Subcutaneous abdominal adipose tissue (tissue), 5 donors: ENCODE data around the gene STAC3.

Experiments used
- H3K27ac ChIP-seq: one replicate; pipeline ENCODE4 v1.7.0; 2013; ENCODE audit warnings: low read depth, mild to moderate bottlenecking, inconsistent platforms, low read length, moderate library complexity
- H3K27me3 ChIP-seq, 5 donors: one replicate each; pipeline ENCODE4 v1.7.0; 2013; ENCODE audit warnings: low read length in 5 of 5, inconsistent platforms in 1 of 5; ENCODE audit not compliant: control insufficient read depth in 5 of 5, insufficient read depth in 4 of 5
- H3K36me3 ChIP-seq, 5 donors: one replicate each; pipeline ENCODE4 v1.7.0; 2013; ENCODE audit warnings: low read length in 5 of 5; ENCODE audit not compliant: control insufficient read depth in 5 of 5, insufficient read depth in 5 of 5
- H3K4me1 ChIP-seq, 5 donors: one replicate each; pipeline ENCODE4 v1.7.0; 2013; ENCODE audit warnings: low read length in 5 of 5, mild to moderate bottlenecking in 3 of 5, moderate library complexity in 1 of 5; ENCODE audit not compliant: control insufficient read depth in 5 of 5, insufficient read depth in 5 of 5
- H3K4me3 ChIP-seq, 5 donors: one replicate each; pipeline ENCODE4 v1.7.0; 2013; ENCODE audit warnings: low read length in 5 of 5, low read depth in 1 of 5
- H3K9ac ChIP-seq, 5 donors: one replicate each; pipeline ENCODE4 v1.7.0; 2013; ENCODE audit warnings: low read length in 5 of 5, mild to moderate bottlenecking in 4 of 5, moderate library complexity in 3 of 5
- H3K9me3 ChIP-seq, 5 donors: one replicate each; pipeline ENCODE4 v1.7.0; 2013; ENCODE audit warnings: low read length in 5 of 5; ENCODE audit not compliant: control insufficient read depth in 5 of 5
- donor health status: healthy.
- donor health status: healthy.
- donor health status: healthy.
- donor health status: healthy.
- donor health status: healthy.

STAC3 gene

GRCh38 chr12:57216921-57217879, 33.8 kb downstream of the STAC3 start:
- H3K9ac ChIP-seq, result peak overlapping the region in 1 of 5 donors; percentile 14
- no peaks in the 10 kb centered on the region for H3K9me3 ChIP-seq
- H3K27ac ChIP-seq, result no peak overlapping the region
- H3K4me1 ChIP-seq, result peaks cover 0 to 53% (median 39%) of the 10 kb centered on the region in 5 donors
- peaks cover 23 to 60% (median 49%) of the 10 kb centered on the region in 5 donors for H3K27me3 ChIP-seq
- H3K4me3 ChIP-seq, result peak overlapping the region in 4 of 5 donors; percentile 32 to 59 (median 48)
- peaks cover 0 to 13% (median 6%) of the 10 kb centered on the region in 5 donors for H3K36me3 ChIP-seq

- no peak within 1 kb of the TSS for H3K27ac ChIP-seq
- H3K9me3 ChIP-seq, result no peaks in the 10 kb centered on the region
- peaks cover 15 to 53% (median 43%) of the 10 kb centered on the region in 5 donors for H3K27me3 ChIP-seq
- H3K4me3 ChIP-seq, result peak within 1 kb of the TSS in 4 of 5 donors; percentile 32 to 59 (median 48)
- peaks cover 0 to 22% (median 16%) of the 10 kb centered on the region in 5 donors for H3K36me3 ChIP-seq
- H3K9ac ChIP-seq, result peak within 1 kb of the TSS in 1 of 5 donors; percentile 14
- peaks cover 0 to 53% (median 39%) of the 10 kb centered on the region in 5 donors for H3K4me1 ChIP-seq
Observed at GRCh38 chr12:57216014-57216911, 34.7 kb downstream of the STAC3 start, which contains the start of gene NXPH4. NXPH4 (plus strand) TSS chr12:57216794; CDS start chr12:57216970, 176 bp downstream.

GRCh38 chr12:57215668-57216013, 35.3 kb downstream of the STAC3 start:
- Histone ChIP-seq H3K9ac (no peak overlapping the region), H3K9me3 (no peaks in the 10 kb centered on the region), H3K4me3 (no peak overlapping the region), H3K27ac (no peak overlapping the region), H3K4me1 (peaks cover 0 to 53% (median 39%) of the 10 kb centered on the region in 5 donors), H3K36me3 (peaks cover 0 to 28% (median 22%) of the 10 kb centered on the region in 5 donors), H3K27me3 (peaks cover 10 to 47% (median 36%) of the 10 kb centered on the region in 5 donors)

GRCh38 chr12:57215065-57215464, 35.9 kb downstream of the STAC3 start:
- Histone ChIP-seq H3K4me1 (peaks cover 0 to 53% (median 39%) of the 10 kb centered on the region in 5 donors), H3K9ac (no peak overlapping the region), H3K4me3 (no peak overlapping the region), H3K27me3 (peaks cover 7 to 44% (median 34%) of the 10 kb centered on the region in 5 donors), H3K9me3 (no peaks in the 10 kb centered on the region), H3K36me3 (peaks cover 0 to 34% (median 28%) of the 10 kb centered on the region in 5 donors), H3K27ac (no peak overlapping the region)

GRCh38 chr12:57214398-57214781, 36.6 kb downstream of the STAC3 start:
- Histone ChIP-seq H3K27ac (no peak overlapping the region), H3K4me3 (no peak overlapping the region), H3K9me3 (no peaks in the 10 kb centered on the region), H3K36me3 (peaks cover 0 to 41% (median 35%) of the 10 kb centered on the region in 5 donors), H3K4me1 (peaks cover 0 to 53% (median 39%) of the 10 kb centered on the region in 5 donors), H3K27me3 (peaks cover 5 to 37% (median 27%) of the 10 kb centered on the region in 5 donors), H3K9ac (no peak overlapping the region)

- Histone ChIP-seq H3K4me1 (peaks cover 0 to 49% (median 39%) of the 10 kb centered on the region in 5 donors), H3K27ac (no peak overlapping the region), H3K9ac (no peak overlapping the region), H3K4me3 (no peak overlapping the region), H3K9me3 (no peaks in the 10 kb centered on the region), H3K27me3 (peaks cover 5 to 32% (median 23%) of the 10 kb centered on the region in 5 donors), H3K36me3 (peaks cover 0 to 46% (median 40%) of the 10 kb centered on the region in 5 donors)
Observed at GRCh38 chr12:57213763-57214397, 37.1 kb downstream of the STAC3 start.

GRCh38 chr12:57213058-57213715, 37.8 kb downstream of the STAC3 start:
- peak overlapping the region; percentile 37 for H3K27ac ChIP-seq
- no peak overlapping the region for H3K9ac ChIP-seq
- H3K9me3 ChIP-seq, result no peaks in the 10 kb centered on the region
- H3K4me1 ChIP-seq, result peaks cover 0 to 43% (median 39%) of the 10 kb centered on the region in 5 donors
- peaks cover 0 to 53% (median 47%) of the 10 kb centered on the region in 5 donors for H3K36me3 ChIP-seq
- H3K4me3 ChIP-seq, result no peak overlapping the region
- H3K27me3 ChIP-seq, result peaks cover 5 to 29% (median 22%) of the 10 kb centered on the region in 5 donors

- H3K36me3 ChIP-seq, result peaks cover 0 to 58% (median 52%) of the 10 kb centered on the region in 5 donors
- H3K4me1 ChIP-seq, result peaks cover 0 to 41% (median 36%) of the 10 kb centered on the region in 5 donors
- peak overlapping the region; percentile 37 for H3K27ac ChIP-seq
- H3K27me3 ChIP-seq, result peaks cover 3 to 24% (median 17%) of the 10 kb centered on the region in 5 donors
- H3K9me3 ChIP-seq, result no peaks in the 10 kb centered on the region
- no peak overlapping the region for H3K9ac ChIP-seq
- no peak overlapping the region for H3K4me3 ChIP-seq
Observed at GRCh38 chr12:57212701-57213057, 38.3 kb downstream of the STAC3 start.
